Prostate gland (tissue), 2 donors: ENCODE measurements around the gene NDST4. TPM values are rescaled to one million over a fixed set of nuclear protein-coding genes. Genes with fewer than 3 reads are reported as not detected.

Experiments
- DNase-seq: peaks from one replicate; pipeline ENCODE4 v3.0.0-alpha.2; 2019; ENCODE audit warnings: low spot score
- H3K27ac ChIP-seq, 2 donors: fragments of 200-600 bp; sonication (generic); 2 replicates each; pipeline ENCODE4 v1.5.1; 2017 to 2019
- H3K27me3 ChIP-seq: fragments of 200-600 bp; sonication (generic); replicated peaks from 2 replicates; pipeline ENCODE4 v1.5.1; 2019; ENCODE audit not compliant: insufficient read depth
- H3K36me3 ChIP-seq, 2 donors: fragments of 200-600 bp; sonication (generic); 1 replicate in 1 of 2; 2 replicates in 1 of 2; pipeline versions ENCODE4 v1.5.1 to v1.8.1; 2017 to 2019
- H3K4me1 ChIP-seq: fragments of 200-600 bp; sonication (generic); replicated peaks from 2 replicates; pipeline ENCODE4 v1.5.1; 2019
- H3K4me3 ChIP-seq, 2 donors: fragments of 200-600 bp; sonication (generic); 2 replicates each; pipeline ENCODE4 v1.5.1; 2017 to 2019
- H3K9me3 ChIP-seq: fragments of 200-600 bp; sonication (generic); 2 replicates; pipeline ENCODE4 v1.5.1; 2017
- POLR2A ChIP-seq: fragments of 450-650 bp; IDR thresholded peaks from one replicate; pipeline ENCODE4 v1.6.1; 2016; ENCODE audit warnings: antibody characterized with exemption, mild to moderate bottlenecking
- POLR2AphosphoS5 ChIP-seq: sonication (generic); formaldehyde crosslinking; IDR thresholded peaks from one replicate; pipeline ENCODE4 v1.6.1; 2017; ENCODE audit warnings: antibody characterized with exemption
- WGBS: methylation state at CpG from one replicate; pipeline ENCODE4 v1.1.5; 2018; 5-methylcytosine and 5-hydroxymethylcytosine counted together
- intact Hi-C: fragments of 100-400 bp; cut with DNase I; formaldehyde crosslinking; loops from one replicate; pipeline ENCODE4 v1.14.2; 2022
- total RNA-seq, 2 donors: library from RNA; depleted of rRNA; stranded (reverse); fragments of >200 nt; gene quantifications; one replicate each; pipeline ENCODE4 v1.1.0, GENCODE V29; 2016
- TF ChIP-seq, protein P1 (sequence below), 4 experiments: fragments of 200-600 bp in 2 of 4; fragments of 450-650 bp in 2 of 4; sonication (generic) in 2 of 4; IDR thresholded peaks; 1 replicate in 3 of 4; 2 replicates in 1 of 4; pipeline ENCODE4 v1.5.1; 2016 to 2019; ENCODE audit warnings: antibody characterized with exemption in 4 of 4, mild to moderate bottlenecking in 2 of 4, moderate library complexity in 2 of 4

The NDST4 gene
- total RNA-seq, 2 donors from 2014 or later = 0.14 to 1.8 TPM

DNA sequence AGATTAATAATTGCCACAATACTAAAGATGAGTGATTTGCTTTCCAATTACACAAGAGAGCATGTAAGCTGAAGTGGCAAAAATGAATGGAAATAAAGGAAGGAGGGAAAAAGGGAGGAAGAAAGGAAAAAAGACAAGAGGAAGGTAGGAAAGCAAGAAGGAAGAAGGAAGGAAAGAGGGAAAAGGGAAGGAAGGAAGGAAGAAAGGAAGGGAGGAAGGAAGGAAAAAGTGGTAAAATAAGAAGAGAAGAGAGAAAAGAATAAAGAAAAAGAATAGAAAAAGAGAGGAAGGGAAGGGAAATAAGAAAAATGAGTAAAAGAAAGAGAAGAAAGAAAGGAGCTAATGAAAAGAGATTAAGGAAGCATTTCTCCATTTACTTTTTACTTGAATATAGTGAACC is 4.6 kb downstream of the NDST4 start:
- DNase-seq = no peak
- Histone ChIP-seq H3K9me3 (no peaks in the 10 kb centered on the region), H3K36me3 (no peaks in the 10 kb centered on the region), H3K4me3 (no peak overlapping the region), H3K27me3 (no peaks in the 10 kb centered on the region), H3K27ac (no peak overlapping the region), H3K4me1 (no peaks in the 10 kb centered on the region)
- TF ChIP-seq POLR2A = no peak
- TF ChIP-seq POLR2AphosphoS5 = no peak
- TF ChIP-seq, protein P1, sequence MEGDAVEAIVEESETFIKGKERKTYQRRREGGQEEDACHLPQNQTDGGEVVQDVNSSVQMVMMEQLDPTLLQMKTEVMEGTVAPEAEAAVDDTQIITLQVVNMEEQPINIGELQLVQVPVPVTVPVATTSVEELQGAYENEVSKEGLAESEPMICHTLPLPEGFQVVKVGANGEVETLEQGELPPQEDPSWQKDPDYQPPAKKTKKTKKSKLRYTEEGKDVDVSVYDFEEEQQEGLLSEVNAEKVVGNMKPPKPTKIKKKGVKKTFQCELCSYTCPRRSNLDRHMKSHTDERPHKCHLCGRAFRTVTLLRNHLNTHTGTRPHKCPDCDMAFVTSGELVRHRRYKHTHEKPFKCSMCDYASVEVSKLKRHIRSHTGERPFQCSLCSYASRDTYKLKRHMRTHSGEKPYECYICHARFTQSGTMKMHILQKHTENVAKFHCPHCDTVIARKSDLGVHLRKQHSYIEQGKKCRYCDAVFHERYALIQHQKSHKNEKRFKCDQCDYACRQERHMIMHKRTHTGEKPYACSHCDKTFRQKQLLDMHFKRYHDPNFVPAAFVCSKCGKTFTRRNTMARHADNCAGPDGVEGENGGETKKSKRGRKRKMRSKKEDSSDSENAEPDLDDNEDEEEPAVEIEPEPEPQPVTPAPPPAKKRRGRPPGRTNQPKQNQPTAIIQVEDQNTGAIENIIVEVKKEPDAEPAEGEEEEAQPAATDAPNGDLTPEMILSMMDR (IDR thresholded peaks at IDR 0.05) = no peak
- intact Hi-C loops = no loop called here

DNA sequence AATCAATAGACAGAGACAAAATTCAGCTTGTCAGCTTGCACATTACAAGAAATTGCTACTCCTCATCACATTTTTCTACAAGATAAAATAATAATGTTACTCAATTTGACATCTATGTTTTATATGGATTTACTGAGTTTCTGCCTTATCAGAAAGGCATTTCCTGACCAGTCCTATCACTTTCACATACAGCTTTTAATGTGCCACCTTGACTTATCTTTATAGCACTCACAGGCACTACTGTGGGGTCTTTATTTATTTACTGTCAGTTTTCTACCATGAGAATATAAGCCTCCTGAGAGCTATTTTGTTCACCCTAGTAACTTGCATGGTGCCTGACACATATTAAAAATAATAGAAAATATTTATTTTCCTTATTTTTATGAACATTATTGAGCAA is 6.0 kb downstream of the NDST4 start:
- no peak overlapping the region for H3K27ac ChIP-seq
- H3K9me3 ChIP-seq = no peaks in the 10 kb centered on the region
- no peak for DNase-seq
- no peaks in the 10 kb centered on the region for H3K27me3 ChIP-seq
- no peaks in the 10 kb centered on the region for H3K36me3 ChIP-seq
- TF ChIP-seq POLR2AphosphoS5 = no peak
- TF ChIP-seq, protein P1 (IDR thresholded peaks at IDR 0.05) = no peak
- H3K4me1 ChIP-seq = no peaks in the 10 kb centered on the region
- no peak overlapping the region for H3K4me3 ChIP-seq
- intact Hi-C loops = no loop called here

DNA sequence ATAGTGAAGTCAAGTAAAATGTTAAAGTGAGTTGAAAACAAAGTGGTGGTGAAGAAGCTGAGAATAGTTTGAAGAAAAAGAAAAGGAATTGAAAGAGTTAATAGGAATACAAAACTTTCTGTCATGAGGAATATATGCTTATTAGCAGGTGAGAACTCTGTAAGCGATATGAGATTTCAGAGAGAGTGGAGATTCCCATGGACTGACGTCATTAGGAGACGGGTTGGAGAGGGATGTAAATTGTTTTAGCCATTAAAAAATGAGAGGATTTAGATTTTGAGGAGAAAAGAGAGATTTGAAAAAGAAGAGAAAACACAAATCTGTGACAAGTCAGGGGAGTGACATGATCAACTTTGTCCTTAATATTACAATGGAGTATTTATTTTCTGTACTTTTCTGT is 11.7 kb downstream of the NDST4 start:
- 81% methylated on average over 3 of the region's 3 CpGs for WGBS
- H3K4me1 ChIP-seq = no peaks in the 10 kb centered on the region
- TF ChIP-seq POLR2AphosphoS5 (no peak), POLR2A (no peak)
- TF ChIP-seq, protein P1 (IDR thresholded peaks at IDR 0.05) = no peak
- no peaks in the 10 kb centered on the region for H3K9me3 ChIP-seq
- H3K4me3 ChIP-seq = no peak overlapping the region
- no peaks in the 10 kb centered on the region for H3K27me3 ChIP-seq
- no peak for DNase-seq
- intact Hi-C loops = no loop called here
- no peak overlapping the region for H3K27ac ChIP-seq
- H3K36me3 ChIP-seq = no peaks in the 10 kb centered on the region

DNA sequence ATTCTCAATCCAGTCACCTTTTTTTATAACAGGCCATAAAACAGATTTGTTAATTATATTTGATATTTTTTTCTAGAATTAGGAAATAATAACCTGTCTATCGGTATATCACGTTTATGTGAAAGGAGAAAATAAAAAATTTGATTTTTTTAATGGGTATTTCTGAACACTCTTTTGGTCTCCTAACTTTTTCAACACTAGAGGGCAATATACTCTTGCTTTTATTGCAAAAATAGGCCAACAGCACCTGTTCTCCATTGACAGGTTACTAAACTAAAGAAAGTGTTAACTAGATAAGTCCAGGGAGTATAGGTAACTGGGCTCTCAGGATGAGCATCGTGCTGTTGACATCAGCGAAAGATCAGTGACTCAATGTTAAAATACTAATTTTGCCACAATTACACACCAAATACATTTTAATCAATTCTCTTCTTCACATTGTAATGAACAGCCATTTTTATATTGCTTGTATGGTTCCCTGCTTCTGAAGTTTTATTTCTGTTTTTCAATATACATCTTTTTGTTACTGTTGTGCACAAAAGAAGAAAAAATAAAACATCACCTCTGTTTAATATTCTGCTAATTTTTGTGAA is 22.8 kb downstream of the NDST4 start:
- TF ChIP-seq, protein P1 (IDR thresholded peaks at IDR 0.05) = peak in 3 of 4 experiments; percentile 42 to 50 (median 46)
- no peak for TF ChIP-seq POLR2AphosphoS5

DNA sequence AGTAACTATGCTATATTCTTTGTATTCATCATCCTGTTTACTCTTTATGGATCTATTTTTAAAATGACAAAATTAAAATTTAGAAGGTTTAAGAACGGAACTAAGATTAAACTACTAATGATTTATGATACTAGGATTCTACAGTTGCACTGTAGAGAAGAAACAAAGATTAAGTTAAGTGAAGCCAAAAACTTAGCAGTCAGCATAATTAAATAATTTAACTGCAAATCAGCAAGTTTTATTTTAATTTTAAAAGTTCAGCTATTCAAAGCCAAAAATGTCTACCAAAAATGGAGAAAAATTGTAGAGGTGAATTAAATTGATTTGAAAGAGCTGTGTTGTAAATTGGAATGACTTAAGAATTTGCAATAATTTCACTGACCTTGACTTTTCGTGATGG is 30.8 kb downstream of the NDST4 start:
- Histone ChIP-seq H3K36me3 (no peaks in the 10 kb centered on the region), H3K4me1 (no peaks in the 10 kb centered on the region), H3K9me3 (no peaks in the 10 kb centered on the region), H3K27ac (no peak overlapping the region), H3K4me3 (no peak overlapping the region), H3K27me3 (no peaks in the 10 kb centered on the region)
- no peak for TF ChIP-seq POLR2A
- intact Hi-C loops = no loop called here
- no peak for DNase-seq
- whole genome bisulfite sequencing = 77% methylated on average over 2 of the region's 2 CpGs

More for the DNA sequence above, 22.8 kb downstream of the NDST4 start:
- Histone ChIP-seq H3K36me3 (no peaks in the 10 kb centered on the region), H3K27me3 (no peaks in the 10 kb centered on the region), H3K4me3 (no peak overlapping the region), H3K9me3 (no peaks in the 10 kb centered on the region), H3K4me1 (no peaks in the 10 kb centered on the region), H3K27ac (no peak overlapping the region)
- WGBS = 26% methylated on average over 4 of the region's 4 CpGs
- DNase-seq = no peak
- intact Hi-C loops = loop anchor here (5.0 kb wide), 1 partner anchor 447 kb away; no protein-coding TSS in a partner anchor
